Right lung (tissue), 5 donors: Measurements from ENCODE around the gene CD151. TPM values are rescaled to one million over a fixed set of nuclear protein-coding genes. Genes with fewer than 3 reads are reported as not detected.
A peak's percentile ranks its signal among the peaks of the same experiment; 100 is the strongest.

ENCODE experiments used
- DNase-seq, 2 donors: peaks; one replicate each; pipeline ENCODE4 v3.0.0-alpha.2; 2013
- polyA plus RNA-seq, 5 donors: library from polyadenylated mRNA; unstranded; fragments of 120-200 nt; gene quantifications; one replicate each; pipeline versions ENCODE4 v1.2.1 to v1.2.3, GENCODE V29; 2013; ENCODE audit warnings: inconsistent platforms in 1 of 5, low replicate concordance in 1 of 5; ENCODE audit not compliant: insufficient read length in 5 of 5, insufficient read depth in 1 of 5

The CD151 gene
- polyA plus RNA-seq, 5 donors: 124 to 208 (median 165) TPM

DNA sequence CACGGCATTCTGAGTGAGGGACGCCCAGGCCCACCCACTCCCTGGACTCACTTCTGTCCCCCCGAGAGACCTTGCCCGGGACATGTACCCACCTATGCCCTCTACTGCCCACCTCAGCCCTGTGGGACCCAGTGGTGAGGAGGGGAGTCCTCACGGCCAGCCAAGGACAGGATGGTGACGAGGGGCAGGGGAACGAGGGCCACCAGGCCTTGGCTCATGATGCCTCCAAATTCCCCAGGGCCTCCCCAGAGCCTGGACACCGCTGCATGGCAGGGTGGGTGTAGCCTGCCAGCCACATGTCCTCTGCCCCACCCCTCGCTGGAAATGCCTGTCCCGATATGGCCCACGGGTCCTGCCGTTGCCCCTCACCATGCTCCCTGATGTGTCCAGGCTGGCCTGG is 36.0 kb downstream of the CD151 start:
- no peak for DNase-seq

DNA sequence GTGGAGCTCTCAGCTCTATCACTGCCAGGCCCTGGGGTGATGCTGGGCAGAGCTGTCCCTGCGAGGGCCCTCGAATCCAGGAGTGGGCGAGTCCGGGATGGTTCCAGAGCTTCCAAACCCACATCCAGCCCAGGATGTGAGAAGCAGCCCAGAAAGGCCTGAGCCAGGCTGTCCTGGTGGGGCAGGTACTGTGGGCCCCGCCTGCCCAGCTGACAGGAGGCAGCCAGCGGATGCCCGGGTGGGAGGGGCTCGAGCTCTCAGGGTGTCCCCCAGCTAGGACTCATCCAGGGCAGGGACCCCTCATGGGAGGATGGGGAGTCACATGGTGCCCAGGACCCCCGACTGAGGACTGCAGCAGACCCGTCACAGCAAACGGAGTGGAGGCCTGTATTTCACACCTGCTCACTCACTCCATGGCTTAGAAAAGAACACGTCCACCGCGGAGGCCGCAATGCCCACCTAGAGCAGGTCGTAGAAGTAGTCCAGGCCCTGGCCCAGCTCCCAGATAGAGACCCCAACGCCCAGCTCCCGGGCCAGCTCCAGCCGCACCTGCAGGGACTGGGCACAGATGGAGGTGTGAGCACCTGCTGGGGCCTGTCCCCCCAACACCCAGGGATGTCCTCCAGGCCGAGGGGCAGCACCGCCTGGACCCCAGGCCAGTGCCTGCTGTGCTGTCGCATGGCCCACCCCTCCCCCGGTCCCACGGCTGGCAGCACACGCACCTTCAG is 36.8 kb downstream of the CD151 start:
- no peak for DNase-seq

DNA sequence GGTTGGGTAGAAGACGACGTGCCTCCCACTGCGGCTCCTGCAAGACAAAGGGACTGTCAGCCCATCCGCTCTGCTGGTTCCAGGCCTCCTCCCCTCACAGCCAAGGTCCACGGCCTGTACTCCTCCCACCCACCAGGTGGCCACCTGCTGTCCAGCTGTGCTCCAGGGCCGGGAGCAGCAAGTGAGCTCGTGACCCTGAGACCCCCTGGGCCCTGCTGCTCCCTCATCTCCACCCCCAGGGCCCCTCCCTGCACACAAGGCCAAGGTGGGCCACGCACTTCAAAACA is 37.3 kb downstream of the CD151 start:
- DNase-seq: no peak

DNA sequence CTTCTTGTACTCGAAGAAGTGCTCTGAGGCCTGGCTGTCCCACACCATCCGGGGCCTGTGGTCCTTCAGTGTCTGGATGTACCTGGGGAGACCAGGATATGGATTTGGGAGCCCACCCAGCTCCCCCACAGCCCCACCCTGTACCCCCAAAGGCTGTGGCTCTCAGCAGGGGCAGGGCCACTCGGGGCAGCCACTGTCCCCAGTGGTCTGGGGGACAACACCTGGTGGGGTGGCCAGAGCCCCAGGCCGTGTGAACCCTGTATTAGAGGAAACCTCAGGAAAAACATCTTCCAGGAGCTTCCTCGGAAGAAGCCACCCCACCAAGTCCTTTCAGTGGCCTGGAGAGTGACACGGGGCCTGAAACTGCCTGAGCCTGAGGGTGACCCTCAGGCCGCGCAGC is 37.7 kb downstream of the CD151 start:
- DNase-seq: no peak

DNA sequence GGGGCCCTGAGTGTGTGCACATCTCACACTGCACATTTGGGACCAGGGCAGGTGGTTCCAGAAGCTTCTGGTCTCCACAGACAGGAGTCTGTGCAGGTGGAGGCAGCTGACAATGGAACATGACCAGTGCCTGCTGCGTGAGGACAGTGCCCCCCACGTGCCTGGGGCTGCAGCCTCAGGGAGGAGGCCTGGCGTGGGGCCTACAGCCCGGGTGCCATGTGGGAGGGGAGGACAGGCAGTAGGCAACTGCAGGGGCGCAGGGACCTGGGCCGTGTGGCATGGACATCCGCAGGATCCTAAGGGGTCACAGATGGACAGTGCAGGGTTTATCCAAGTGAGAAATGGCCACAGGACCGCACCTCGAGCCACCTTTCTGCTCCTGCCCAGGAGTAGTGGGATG is 38.7 kb downstream of the CD151 start:
- no peak for DNase-seq

DNA sequence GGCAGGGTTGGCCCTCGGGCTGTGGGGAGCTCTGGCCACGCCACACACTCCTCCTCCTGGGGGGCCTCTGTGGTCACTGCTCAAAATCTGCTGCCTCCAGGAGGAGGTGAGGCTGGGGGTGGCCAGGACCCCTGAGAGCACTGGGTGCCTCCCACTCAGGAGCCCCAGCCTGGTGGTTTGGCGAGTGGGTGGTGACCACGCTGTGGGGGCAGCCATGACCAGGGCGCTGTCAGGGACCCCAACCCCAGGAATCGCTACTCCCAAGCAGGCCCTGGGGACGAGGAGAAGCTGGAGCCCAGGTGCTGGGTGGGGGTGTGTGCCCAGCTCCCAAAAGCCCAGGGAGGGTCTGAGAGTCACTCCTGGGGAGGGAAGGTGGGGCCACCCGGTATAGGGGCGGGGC is 40.0 kb downstream of the CD151 start:
- no peak for DNase-seq

DNA sequence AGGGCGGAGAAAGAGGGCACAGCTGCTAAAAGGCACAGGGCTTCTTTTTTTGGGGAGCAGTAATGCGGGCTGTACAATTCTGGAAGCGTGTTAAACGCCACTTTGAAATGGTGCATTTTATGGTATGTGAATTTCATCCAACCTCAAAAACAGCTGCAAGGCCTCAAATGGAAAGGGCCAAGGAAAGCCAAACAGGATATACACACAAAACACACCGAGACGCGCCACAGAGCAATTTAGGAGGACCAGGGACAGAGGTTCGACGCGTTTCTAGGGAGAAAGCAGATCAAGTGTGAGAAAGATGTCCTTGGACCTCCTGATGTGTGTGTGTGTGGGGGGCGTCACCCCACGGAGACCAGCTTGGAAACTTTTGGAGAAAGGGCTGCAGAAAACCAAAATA is 41.0 kb downstream of the CD151 start:
- peak in 1 of 2 donors; percentile 38 for DNase-seq

DNA sequence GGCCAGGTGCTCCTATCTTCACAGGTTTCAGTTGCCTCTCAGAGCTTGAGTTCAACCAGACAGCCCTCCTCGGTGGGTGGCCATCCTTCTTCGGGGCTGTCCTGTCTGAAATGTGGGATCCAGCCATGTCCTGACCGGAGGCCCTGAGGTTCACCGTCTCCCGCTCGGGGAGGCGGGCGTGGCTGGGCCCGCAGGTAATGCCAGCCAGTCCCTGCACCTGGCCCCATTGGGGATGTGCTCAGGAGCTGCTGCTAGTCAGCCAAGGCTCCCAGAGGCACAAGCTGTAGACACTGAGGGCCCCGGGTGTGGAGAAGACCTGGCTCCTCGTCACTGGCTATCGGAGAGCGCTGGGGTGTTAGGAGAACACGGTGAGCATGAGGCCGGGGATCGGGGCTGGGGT is 42.5 kb downstream of the CD151 start:
- no peak for DNase-seq

DNA sequence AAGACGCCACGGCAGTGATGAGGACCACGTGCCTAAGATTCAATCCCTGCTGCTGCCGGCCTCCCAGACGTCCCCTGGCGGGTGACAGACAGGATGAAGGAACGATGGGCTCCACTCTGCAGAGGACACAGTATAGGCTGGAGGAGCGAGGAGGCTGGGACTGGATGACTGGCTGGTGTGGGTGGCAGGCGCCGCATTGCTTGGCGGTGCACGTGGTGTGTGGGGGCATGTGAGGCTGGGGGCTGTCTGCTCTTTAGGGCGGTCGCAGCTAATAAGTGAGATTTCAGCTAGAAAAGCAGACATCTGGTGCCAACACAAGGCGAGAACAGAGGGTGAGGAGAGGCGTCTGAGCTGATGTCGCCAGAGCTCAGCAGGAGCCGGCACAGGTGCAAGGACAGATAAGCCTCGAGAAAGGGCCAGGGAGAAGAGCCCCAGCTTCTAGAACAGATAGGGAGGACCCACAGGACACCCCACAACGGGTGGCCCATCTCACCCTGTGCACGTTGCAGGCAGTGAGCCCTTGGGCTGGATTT is 43.1 kb downstream of the CD151 start:
- DNase-seq: no peak

DNA sequence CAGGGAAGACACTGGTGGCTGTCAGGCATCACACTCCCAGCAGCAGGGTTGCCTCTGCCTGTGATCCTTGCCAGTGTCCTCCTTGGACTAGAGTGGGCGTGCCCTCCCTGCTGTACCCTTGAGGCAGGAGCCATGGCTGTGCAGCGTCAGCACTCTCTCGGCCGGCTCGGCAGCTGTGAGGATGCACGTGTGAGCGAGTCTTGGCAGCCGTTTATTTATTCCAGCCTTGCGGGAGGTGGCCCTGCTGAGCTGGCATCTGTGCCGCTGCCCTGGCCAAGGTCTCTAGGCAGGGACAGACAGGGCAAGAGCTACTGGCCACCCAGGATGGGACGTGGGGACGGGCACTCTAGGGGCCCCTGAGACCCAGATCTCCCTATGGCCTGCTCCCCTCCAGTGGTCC is 43.8 kb downstream of the CD151 start:
- DNase-seq: no peak

DNA sequence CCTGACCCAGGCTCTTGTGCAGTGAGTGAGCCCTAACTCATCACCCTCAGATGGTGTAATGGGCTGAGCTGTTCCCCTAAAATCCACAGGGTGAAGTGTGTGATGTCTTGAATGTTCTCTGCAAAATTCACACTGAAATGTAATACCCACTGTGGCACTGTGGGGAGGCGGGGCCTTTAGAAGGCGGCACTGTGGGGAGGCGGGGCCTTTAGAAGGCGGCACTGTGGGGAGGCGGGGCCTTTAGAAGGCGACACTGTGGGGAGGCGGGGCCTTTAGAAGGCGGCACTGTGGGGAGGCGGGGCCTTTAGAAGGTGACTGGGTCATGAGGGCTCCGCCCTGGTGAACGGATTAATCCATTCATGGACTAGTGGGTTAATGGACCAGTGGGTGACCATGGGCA is 44.8 kb downstream of the CD151 start:
- DNase-seq: no peak

DNA sequence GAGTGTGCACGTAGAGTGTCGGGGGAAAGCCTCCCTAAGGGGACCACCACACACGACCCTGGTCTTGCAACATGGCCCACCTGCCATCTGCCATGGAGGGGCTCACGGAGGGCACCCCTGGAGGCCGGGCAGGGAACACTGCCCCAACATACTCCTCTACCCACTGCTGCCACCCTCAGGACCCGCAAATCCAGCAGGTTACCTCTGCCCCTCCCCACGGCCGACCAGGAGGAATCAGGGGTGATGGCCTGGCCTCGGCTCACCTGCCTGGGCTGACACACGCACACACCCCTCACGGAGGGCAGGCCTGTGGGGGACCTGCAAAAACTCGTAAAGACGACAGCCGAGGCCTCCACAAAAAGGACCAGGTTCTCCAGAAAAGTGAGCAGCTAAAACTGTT is 47.7 kb downstream of the CD151 start:
- DNase-seq: no peak

DNA sequence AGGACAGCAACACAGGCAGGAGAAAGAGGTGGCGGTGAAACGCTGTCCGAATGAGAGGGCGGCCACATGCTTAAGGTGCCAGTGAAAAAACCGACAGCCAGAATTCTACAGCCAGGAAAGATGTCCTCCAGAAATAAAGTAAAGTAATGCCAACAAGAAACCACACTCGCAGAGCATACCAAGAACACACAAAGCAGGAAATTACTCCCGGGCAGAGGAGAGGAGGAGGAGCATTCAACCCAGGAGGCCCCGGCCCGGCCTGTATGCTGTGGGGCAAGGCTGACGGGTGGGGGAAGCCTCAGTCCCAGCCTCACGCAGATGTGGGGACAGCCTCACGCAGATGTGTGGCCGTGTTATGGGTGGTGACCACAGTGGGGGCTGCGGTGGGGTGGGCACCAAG is 49.8 kb downstream of the CD151 start:
- no peak for DNase-seq

DNA sequence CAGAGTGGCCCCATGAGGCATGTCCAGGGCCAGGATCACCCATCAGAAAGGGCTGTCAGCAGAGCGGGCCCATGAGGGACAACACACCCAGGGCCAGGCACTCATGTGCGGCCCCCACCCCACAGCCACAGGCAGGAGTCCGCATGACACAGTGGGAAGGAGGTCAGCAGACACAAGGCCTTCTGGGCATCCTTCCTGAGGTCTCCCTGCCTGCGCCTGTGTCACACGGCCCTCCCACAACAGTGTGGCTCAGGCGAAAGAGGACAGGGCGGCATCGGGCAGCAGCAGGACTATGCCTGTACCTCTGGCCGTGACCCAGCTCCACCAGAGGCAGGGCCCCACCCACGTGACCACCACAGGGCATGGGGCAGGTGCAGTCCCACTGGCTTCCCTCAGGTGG is 50.8 kb downstream of the CD151 start:
- DNase-seq: no peak

DNA sequence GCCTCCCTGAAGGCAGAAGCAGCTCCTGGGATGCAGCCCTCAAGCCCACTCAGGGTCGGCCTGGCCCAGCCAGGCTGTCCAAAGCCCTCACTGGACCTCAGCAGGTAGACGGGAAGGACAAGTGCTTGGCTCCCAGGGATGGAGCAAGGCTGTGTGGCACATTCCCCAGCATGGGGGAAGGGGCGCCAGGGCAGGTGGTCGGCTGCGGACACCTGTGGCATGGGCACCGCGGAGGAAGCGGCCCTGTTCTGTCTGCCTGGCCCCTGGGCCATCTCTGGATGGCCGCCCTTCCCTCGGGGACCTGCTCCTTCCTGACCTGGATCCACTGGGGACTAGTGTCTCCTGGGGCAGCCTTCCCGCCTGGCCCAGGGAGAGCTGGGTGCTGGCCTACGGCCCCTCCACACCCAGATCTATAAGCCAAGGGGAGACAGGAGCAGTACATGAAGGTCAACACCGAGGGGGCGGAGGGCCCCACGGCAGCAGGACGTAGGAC is 51.9 kb downstream of the CD151 start:
- DNase-seq: no peak

DNA sequence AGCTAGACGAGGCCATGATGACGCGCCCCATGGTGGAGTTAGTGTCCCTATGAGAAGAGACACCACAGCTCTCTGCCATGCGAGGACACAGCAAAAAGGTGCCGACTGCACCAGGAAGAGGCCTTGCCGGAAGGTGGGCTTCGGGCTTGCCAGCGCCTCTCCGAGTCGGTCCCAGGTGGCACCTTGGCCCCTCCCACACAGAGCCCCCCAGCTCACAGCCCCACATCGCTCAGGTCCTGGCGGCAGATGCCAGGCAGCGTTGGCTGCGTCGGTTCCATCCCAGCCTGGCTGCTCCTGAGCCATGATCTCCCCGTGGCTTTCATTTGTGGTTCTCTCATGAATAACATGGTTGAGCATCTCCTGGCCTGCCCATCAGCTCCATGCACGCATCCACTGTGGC is 53.8 kb downstream of the CD151 start:
- no peak for DNase-seq

DNA sequence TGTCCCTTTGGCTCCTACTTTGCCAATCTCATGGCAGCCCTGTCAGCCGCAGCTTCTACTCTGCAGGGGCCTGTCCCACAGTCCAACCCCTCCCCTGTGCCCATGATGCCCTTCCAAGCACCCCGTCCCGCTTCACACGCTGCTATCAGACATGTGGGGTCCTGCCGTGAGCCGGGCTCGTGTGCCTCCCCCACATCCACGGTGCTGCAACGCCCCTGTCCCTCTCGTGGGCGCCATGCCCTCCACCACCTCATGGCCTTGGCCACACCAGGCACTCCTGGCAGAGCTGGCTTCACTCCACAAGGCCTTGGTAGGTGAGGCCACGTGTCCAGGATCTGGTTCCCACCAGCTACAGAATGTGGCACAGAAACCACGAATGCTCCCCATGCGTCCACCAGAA is 54.8 kb downstream of the CD151 start:
- DNase-seq: no peak

Other genes starting within 250 kb of the CD151 start
- 10 to 100 TPM in 3 of 5 donors, 1 to 10 TPM in 2; 6.9 to 19.1 (median 11.5) TPM for gene IRF7, start 217.0 kb upstream of the CD151 start, polyA plus RNA-seq
- gene CDHR5, start 208.0 kb upstream of the CD151 start, polyA plus RNA-seq: under 1 TPM; 0.20 to 0.86 (median 0.58) TPM
- 10 to 100 TPM in 1 of 5 donors, 1 to 10 TPM in 4; 1.2 to 14.9 (median 1.7) TPM for gene SCT, start 205.8 kb upstream of the CD151 start, polyA plus RNA-seq
- gene DRD4, start 195.7 kb upstream of the CD151 start, polyA plus RNA-seq: 1 to 10 TPM in 2 of 5 donors, under 1 TPM in 3; 0.21 to 1.5 (median 0.74) TPM
- gene DEAF1, start 137.7 kb upstream of the CD151 start, polyA plus RNA-seq: 10 to 100 TPM; 32.7 to 49.5 (median 37.7) TPM
- 10 to 100 TPM; 23.2 to 35.8 (median 29.9) TPM for gene TMEM80, start 137.1 kb upstream of the CD151 start, polyA plus RNA-seq
- 10 to 100 TPM; 41.3 to 88.7 (median 81.2) TPM for gene EPS8L2, start 126.7 kb upstream of the CD151 start, polyA plus RNA-seq
- 100 to 1,000 TPM; 100 to 129 (median 107) TPM for gene TALDO1, start 85.5 kb upstream of the CD151 start, polyA plus RNA-seq
- gene GATD1, start 55.5 kb upstream of the CD151 start, polyA plus RNA-seq: 10 to 100 TPM; 41.4 to 80.2 (median 61.8) TPM
- under 1 TPM in 3 of 5 donors, not detected in 2; 0.18 to 0.24 (median 0.22) TPM for gene CEND1, start 42.9 kb upstream of the CD151 start, polyA plus RNA-seq
- gene SLC25A22, start 34.7 kb upstream of the CD151 start, polyA plus RNA-seq: 10 to 100 TPM in 4 of 5 donors, 1 to 10 TPM in 1; 9.4 to 25.4 (median 15.7) TPM
- 10 to 100 TPM in 4 of 5 donors, 1 to 10 TPM in 1; 9.0 to 16.6 (median 11.6) TPM for gene PIDD1, start 27.7 kb upstream of the CD151 start, polyA plus RNA-seq
- gene RPLP2, start 23.0 kb upstream of the CD151 start, polyA plus RNA-seq: 1,000 to 10,000 TPM; 1,010 to 1,715 (median 1,239) TPM
- gene PNPLA2, start 14.0 kb upstream of the CD151 start, polyA plus RNA-seq: 10 to 100 TPM; 23.4 to 54.7 (median 38.0) TPM
- 10 to 100 TPM; 13.6 to 31.6 (median 21.5) TPM for gene CRACR2B, start 5.0 kb upstream of the CD151 start, polyA plus RNA-seq
- gene POLR2L, start 9.6 kb downstream of the CD151 start, polyA plus RNA-seq: 100 to 1,000 TPM in 2 of 5 donors, 10 to 100 TPM in 3; 67.8 to 164 (median 85.4) TPM
- gene TSPAN4, start 9.9 kb downstream of the CD151 start, polyA plus RNA-seq: 10 to 100 TPM; 42.4 to 94.6 (median 63.9) TPM
- gene CHID1, start 77.9 kb downstream of the CD151 start, polyA plus RNA-seq: 100 to 1,000 TPM in 1 of 5 donors, 10 to 100 TPM in 4; 77.0 to 101 (median 86.2) TPM
- gene AP2A2, start 92.9 kb downstream of the CD151 start, polyA plus RNA-seq: 10 to 100 TPM; 74.4 to 84.3 (median 79.2) TPM
- under 1 TPM; 0.24 to 0.57 (median 0.54) TPM for gene MUC6, start 203.8 kb downstream of the CD151 start, polyA plus RNA-seq
- gene MUC2, start 241.9 kb downstream of the CD151 start, polyA plus RNA-seq: under 1 TPM; 0.01 to 0.26 (median 0.04) TPM